ENCODE results near the gene EPB41L3. TPM values are rescaled to one million over a fixed set of nuclear protein-coding genes. Genes with fewer than 3 reads are reported as not detected.
A peak's percentile ranks its signal among the peaks of the same experiment; 100 is the strongest.

Gene EPB41L3
- polyA plus RNA-seq, 1 donor (not counting 4 experiments of a cell fraction or from before 2014, with no cell fraction given) = 0.39 TPM

GRCh38 chr18:5466256-5466655 lies 77.5 kb downstream of the EPB41L3 start:
- no peaks in the 10 kb centered on the region for H3K79me2 ChIP-seq (ENCODE audit: control insufficient read depth, insufficient read depth, low read length)
- DNase-seq (ENCODE audit: low read depth, low spot score) (no peak), FAIRE-seq (no peak)
- no peaks in the 10 kb centered on the region for H3K9me3 ChIP-seq (ENCODE audit: control insufficient read depth, low read depth, low read length)
- no peak overlapping the region for H3K4me2 ChIP-seq (ENCODE audit: control insufficient read depth, extremely low read depth, insufficient read depth, low read depth, low read length)
- H3K36me3 ChIP-seq (ENCODE audit: control insufficient read depth in 2 of 2, extremely low read depth in 1 of 2, insufficient read depth in 2 of 2, low read length in 2 of 2) = no peaks in the 10 kb centered on the region
- no peaks in the 10 kb centered on the region for H3K27me3 ChIP-seq (ENCODE audit: control insufficient read depth, extremely low read depth, insufficient read depth, low read length)
- H3K4me1 ChIP-seq (ENCODE audit: control insufficient read depth, extremely low read depth, insufficient read depth, low read length) = peaks cover 11% of the 10 kb centered on the region
- H3K9ac ChIP-seq (ENCODE audit: control insufficient read depth, extremely low read depth, insufficient read depth, low read length) = no peak overlapping the region
- no peak overlapping the region for H3K4me3 ChIP-seq (ENCODE audit: control insufficient read depth in 2 of 3, extremely low read depth in 1 of 3, insufficient read depth in 2 of 3, low read depth in 1 of 3, low read length in 3 of 3)
- H3K27ac ChIP-seq (ENCODE audit: control insufficient read depth, insufficient read depth, low read length) = no peak overlapping the region
- no peak overlapping the region for H2AFZ ChIP-seq (ENCODE audit: control insufficient read depth, low read length)
- dilution Hi-C loops (cut with MboI; ENCODE audit: extremely low pct_ligation_motif_present, low sequenced_read_pairs) = no loop called here
- no peaks in the 10 kb centered on the region for H4K20me1 ChIP-seq (ENCODE audit: control insufficient read depth, extremely low read depth, insufficient read depth, low read length)
- TF ChIP-seq CTCF (optimal IDR thresholded peaks at IDR 0.05 in 1 of 3, IDR thresholded peaks at IDR 0.05 in 1 of 3, conservative IDR thresholded peaks at IDR 0.05 in 1 of 3; ENCODE audit: extremely low read depth in 1 of 3, insufficient read depth in 2 of 3, low read length in 3 of 3) (no peak), EZH2 (IDR thresholded peaks at IDR 0.05; ENCODE audit: low read length) (no peak)
- no peaks in the 10 kb centered on the region for H3K9me1 ChIP-seq (ENCODE audit: control insufficient read depth, extremely low read depth, insufficient read depth, low read length)

GRCh38 chr18:5464251-5464650 lies 79.5 kb downstream of the EPB41L3 start:
- FAIRE-seq = peak; percentile 65
- H3K9ac ChIP-seq (ENCODE audit: control insufficient read depth, extremely low read depth, insufficient read depth, low read length) = no peak overlapping the region
- H3K9me3 ChIP-seq (ENCODE audit: control insufficient read depth, low read depth, low read length) = no peaks in the 10 kb centered on the region
- H3K79me2 ChIP-seq (ENCODE audit: control insufficient read depth, insufficient read depth, low read length) = no peaks in the 10 kb centered on the region
- H3K9me1 ChIP-seq (ENCODE audit: control insufficient read depth, extremely low read depth, insufficient read depth, low read length) = no peaks in the 10 kb centered on the region
- H3K4me1 ChIP-seq (ENCODE audit: control insufficient read depth, extremely low read depth, insufficient read depth, low read length) = peaks cover 11% of the 10 kb centered on the region
- H3K27ac ChIP-seq (ENCODE audit: control insufficient read depth, insufficient read depth, low read length) = no peak overlapping the region
- dilution Hi-C loops (cut with MboI; ENCODE audit: extremely low pct_ligation_motif_present, low sequenced_read_pairs) = no loop called here
- no peaks in the 10 kb centered on the region for H4K20me1 ChIP-seq (ENCODE audit: control insufficient read depth, extremely low read depth, insufficient read depth, low read length)
- H3K27me3 ChIP-seq (ENCODE audit: control insufficient read depth, extremely low read depth, insufficient read depth, low read length) = no peaks in the 10 kb centered on the region
- no peak overlapping the region for H3K4me3 ChIP-seq (ENCODE audit: control insufficient read depth in 2 of 3, extremely low read depth in 1 of 3, insufficient read depth in 2 of 3, low read depth in 1 of 3, low read length in 3 of 3)
- no peaks in the 10 kb centered on the region for H3K36me3 ChIP-seq (ENCODE audit: control insufficient read depth in 2 of 2, extremely low read depth in 1 of 2, insufficient read depth in 2 of 2, low read length in 2 of 2)
- H2AFZ ChIP-seq (ENCODE audit: control insufficient read depth, low read length) = no peak overlapping the region
- TF ChIP-seq EZH2 (IDR thresholded peaks at IDR 0.05; ENCODE audit: low read length) = no peak
- no peak for TF ChIP-seq CTCF (optimal IDR thresholded peaks at IDR 0.05 in 1 of 3, IDR thresholded peaks at IDR 0.05 in 1 of 3, conservative IDR thresholded peaks at IDR 0.05 in 1 of 3; ENCODE audit: extremely low read depth in 1 of 3, insufficient read depth in 2 of 3, low read length in 3 of 3)
- H3K4me2 ChIP-seq (ENCODE audit: control insufficient read depth, extremely low read depth, insufficient read depth, low read depth, low read length) = no peak overlapping the region
- DNase-seq (ENCODE audit: low read depth, low spot score) = peak; percentile 2

All from keratinocyte (primary cell).